GM06990 (cell line): ENCODE measurements around the gene SPON2.

Experiments
- DNase-seq: peaks from one replicate; pipeline ENCODE4 v3.0.0-alpha.2; 2011; ENCODE audit not compliant: insufficient read length; ENCODE audit errors: extremely low read depth
- H3K27me3 ChIP-seq: replicated peaks from 2 replicates; pipeline ENCODE4 v1.6.0; 2011; ENCODE audit warnings: low read length; ENCODE audit not compliant: control insufficient read depth, insufficient read depth
- H3K36me3 ChIP-seq: 2 replicates; pipeline ENCODE4 v1.5.1; 2011; ENCODE audit warnings: low read length; ENCODE audit not compliant: control insufficient read depth, insufficient read depth
- H3K4me3 ChIP-seq: replicated peaks from 2 replicates; pipeline ENCODE4 v1.5.1; 2011; ENCODE audit warnings: low read depth, mild to moderate bottlenecking, control low read depth, low read length
- CTCF ChIP-seq: IDR thresholded peaks from 2 replicates; pipeline ENCODE4 v1.5.1; 2011; ENCODE audit warnings: low read length, control low read depth, mild to moderate bottlenecking, inconsistent platforms; ENCODE audit not compliant: insufficient read depth, poor library complexity, severe bottlenecking

Gene SPON2

GRCh38 chr4:1207157-1207470, 34.7 kb upstream of the SPON2 start:
- Histone ChIP-seq H3K4me3 (no peak overlapping the region), H3K36me3 (peaks cover 6% of the 10 kb centered on the region), H3K27me3 (no peaks in the 10 kb centered on the region)
- TF ChIP-seq CTCF = no peak
- DNase-seq = peak; percentile 13

GRCh38 chr4:1206299-1207156, 34.1 kb upstream of the SPON2 start:
- H3K27me3 ChIP-seq = no peaks in the 10 kb centered on the region

GRCh38 chr4:1205586-1206298, 33.4 kb upstream of the SPON2 start:
- no peak overlapping the region for H3K4me3 ChIP-seq
- no peak for DNase-seq
- H3K27me3 ChIP-seq = no peaks in the 10 kb centered on the region
- no peaks in the 10 kb centered on the region; the same call in none of the 2 replicates for H3K36me3 ChIP-seq
- TF ChIP-seq CTCF = no peak

More at GRCh38 chr4:1206299-1207156, 34.1 kb upstream of the SPON2 start:
- peak; percentile 12 for DNase-seq
- H3K36me3 ChIP-seq = peaks cover 4% of the 10 kb centered on the region
- TF ChIP-seq CTCF = no peak
- no peak overlapping the region for H3K4me3 ChIP-seq

GRCh38 chr4:1204828-1205585, 32.6 kb upstream of the SPON2 start:
- peak; percentile 3 for DNase-seq
- Histone ChIP-seq H3K4me3 (no peak overlapping the region), H3K36me3 (no peaks in the 10 kb centered on the region; the same call in 1 of the 2 replicates), H3K27me3 (no peaks in the 10 kb centered on the region)
- no peak for TF ChIP-seq CTCF

- H3K36me3 ChIP-seq = no peaks in the 10 kb centered on the region; the same call in 1 of the 2 replicates
- DNase-seq = peak; percentile 3
- H3K4me3 ChIP-seq = no peak overlapping the region
- TF ChIP-seq CTCF = no peak
- H3K27me3 ChIP-seq = no peaks in the 10 kb centered on the region
These were observed 32.0 kb upstream of the SPON2 start for GRCh38 chr4:1204286-1204827.
